ENCODE data around the gene LRP11.
"Not testable (repeated sequence)": the region's sequence is repeated elsewhere in the genome, so short reads cannot be mapped to it uniquely, and the experiment has no call there.

LRP11 gene

GRCh38 chr6:149863698-149864577 lies at the start of gene LRP11:
Gene LRP11 (minus strand): TSS chr6:149864359. CDS start chr6:149864020, 339 bp downstream.
- Histone ChIP-seq H3K9me3 (ENCODE audit: control insufficient read depth in 5 of 5, low read length in 5 of 5) (no peaks in the 10 kb centered on the region), H3K27ac (ENCODE audit: low read depth, low read length) (peak within 1 kb of the TSS; percentile 89), H3K27me3 (ENCODE audit: control insufficient read depth in 5 of 5, insufficient read depth in 4 of 5, low read length in 5 of 5) (no peaks in the 10 kb centered on the region), H3K4me3 (ENCODE audit: low read depth in 1 of 5, low read length in 5 of 5) (peak within 1 kb of the TSS; percentile 68 to 86 (median 76)), H3K9ac (ENCODE audit: low read length in 5 of 5) (peak within 1 kb of the TSS in 4 of 5 donors; percentile 62 to 75 (median 72)), H3K4me1 (ENCODE audit: control insufficient read depth in 5 of 5, insufficient read depth in 5 of 5, low read length in 5 of 5) (peaks cover 0 to 41% (median 31%) of the 10 kb centered on the region in 5 donors), H3K36me3 (ENCODE audit: control insufficient read depth in 5 of 5, insufficient read depth in 5 of 5, low read length in 5 of 5) (no peaks in the 10 kb centered on the region)

GRCh38 chr6:149913540-149914240 lies 49.5 kb upstream of the LRP11 start:
- H3K27ac ChIP-seq (ENCODE audit: low read depth, low read length), result no peak overlapping the region
- no peak overlapping the region for H3K9ac ChIP-seq (ENCODE audit: low read length in 5 of 5)
- no peaks in the 10 kb centered on the region for H3K36me3 ChIP-seq (ENCODE audit: control insufficient read depth in 5 of 5, insufficient read depth in 5 of 5, low read length in 5 of 5)

GRCh38 chr6:149913085-149913484 lies 48.9 kb upstream of the LRP11 start:
- H3K27ac ChIP-seq (ENCODE audit: low read depth, low read length), result no peak overlapping the region
- H3K4me1 ChIP-seq (ENCODE audit: control insufficient read depth in 5 of 5, insufficient read depth in 5 of 5, low read length in 5 of 5), result no peaks in the 10 kb centered on the region
- no peak overlapping the region for H3K4me3 ChIP-seq (ENCODE audit: low read depth in 1 of 5, low read length in 5 of 5)
- peaks cover 0 to 5% (median 0%) of the 10 kb centered on the region in 5 donors for H3K9me3 ChIP-seq (ENCODE audit: control insufficient read depth in 5 of 5, low read length in 5 of 5)
- no peaks in the 10 kb centered on the region for H3K36me3 ChIP-seq (ENCODE audit: control insufficient read depth in 5 of 5, insufficient read depth in 5 of 5, low read length in 5 of 5)
- H3K9ac ChIP-seq (ENCODE audit: low read length in 5 of 5), result no peak overlapping the region
- no peaks in the 10 kb centered on the region for H3K27me3 ChIP-seq (ENCODE audit: control insufficient read depth in 5 of 5, insufficient read depth in 4 of 5, low read length in 5 of 5)

More at GRCh38 chr6:149913540-149914240, 49.5 kb upstream of the LRP11 start:
- H3K9me3 ChIP-seq (ENCODE audit: control insufficient read depth in 5 of 5, low read length in 5 of 5), result peaks cover 0 to 1% (median 0%) of the 10 kb centered on the region in 5 donors
- no peaks in the 10 kb centered on the region for H3K4me1 ChIP-seq (ENCODE audit: control insufficient read depth in 5 of 5, insufficient read depth in 5 of 5, low read length in 5 of 5)
- no peak overlapping the region for H3K4me3 ChIP-seq (ENCODE audit: low read depth in 1 of 5, low read length in 5 of 5)
- H3K27me3 ChIP-seq (ENCODE audit: control insufficient read depth in 5 of 5, insufficient read depth in 4 of 5, low read length in 5 of 5), result no peaks in the 10 kb centered on the region

- not testable (repeated sequence) for H3K36me3 ChIP-seq (ENCODE audit: control insufficient read depth in 5 of 5, insufficient read depth in 5 of 5, low read length in 5 of 5); H3K9ac ChIP-seq (ENCODE audit: low read length in 5 of 5); H3K9me3 ChIP-seq (ENCODE audit: control insufficient read depth in 5 of 5, low read length in 5 of 5); H3K4me3 ChIP-seq (ENCODE audit: low read depth in 1 of 5, low read length in 5 of 5); H3K27me3 ChIP-seq (ENCODE audit: control insufficient read depth in 5 of 5, insufficient read depth in 4 of 5, low read length in 5 of 5); H3K27ac ChIP-seq (ENCODE audit: low read depth, low read length); H3K4me1 ChIP-seq (ENCODE audit: control insufficient read depth in 5 of 5, insufficient read depth in 5 of 5, low read length in 5 of 5)
Observed at GRCh38 chr6:149912680-149913079, 48.5 kb upstream of the LRP11 start.

- Histone ChIP-seq H3K9ac (ENCODE audit: low read length in 5 of 5) (no peak overlapping the region), H3K27ac (ENCODE audit: low read depth, low read length) (no peak overlapping the region), H3K4me1 (ENCODE audit: control insufficient read depth in 5 of 5, insufficient read depth in 5 of 5, low read length in 5 of 5) (peaks cover 6 to 14% (median 11%) of the 10 kb centered on the region in 5 donors), H3K4me3 (ENCODE audit: low read depth in 1 of 5, low read length in 5 of 5) (no peak overlapping the region), H3K27me3 (ENCODE audit: control insufficient read depth in 5 of 5, insufficient read depth in 4 of 5, low read length in 5 of 5) (no peaks in the 10 kb centered on the region), H3K9me3 (ENCODE audit: control insufficient read depth in 5 of 5, low read length in 5 of 5) (peaks cover 0 to 7% (median 0%) of the 10 kb centered on the region in 5 donors), H3K36me3 (ENCODE audit: control insufficient read depth in 5 of 5, insufficient read depth in 5 of 5, low read length in 5 of 5) (no peaks in the 10 kb centered on the region)
Observed at GRCh38 chr6:149910721-149911151, 46.6 kb upstream of the LRP11 start.

- no peaks in the 10 kb centered on the region for H3K27me3 ChIP-seq (ENCODE audit: control insufficient read depth in 5 of 5, insufficient read depth in 4 of 5, low read length in 5 of 5)
- peaks cover 6 to 19% (median 17%) of the 10 kb centered on the region in 5 donors for H3K4me1 ChIP-seq (ENCODE audit: control insufficient read depth in 5 of 5, insufficient read depth in 5 of 5, low read length in 5 of 5)
- H3K9ac ChIP-seq (ENCODE audit: low read length in 5 of 5), result no peak overlapping the region
- no peak overlapping the region for H3K27ac ChIP-seq (ENCODE audit: low read depth, low read length)
- H3K36me3 ChIP-seq (ENCODE audit: control insufficient read depth in 5 of 5, insufficient read depth in 5 of 5, low read length in 5 of 5), result no peaks in the 10 kb centered on the region
- peaks cover 0 to 7% (median 0%) of the 10 kb centered on the region in 5 donors for H3K9me3 ChIP-seq (ENCODE audit: control insufficient read depth in 5 of 5, low read length in 5 of 5)
- H3K4me3 ChIP-seq (ENCODE audit: low read depth in 1 of 5, low read length in 5 of 5), result no peak overlapping the region
Observed at GRCh38 chr6:149909701-149910470, 45.7 kb upstream of the LRP11 start.

- H3K4me1 ChIP-seq (ENCODE audit: control insufficient read depth in 5 of 5, insufficient read depth in 5 of 5, low read length in 5 of 5), result peaks cover 6 to 19% (median 17%) of the 10 kb centered on the region in 5 donors
- H3K4me3 ChIP-seq (ENCODE audit: low read depth in 1 of 5, low read length in 5 of 5); H3K9ac ChIP-seq (ENCODE audit: low read length in 5 of 5); H3K9me3 ChIP-seq (ENCODE audit: control insufficient read depth in 5 of 5, low read length in 5 of 5); H3K27ac ChIP-seq (ENCODE audit: low read depth, low read length); H3K27me3 ChIP-seq (ENCODE audit: control insufficient read depth in 5 of 5, insufficient read depth in 4 of 5, low read length in 5 of 5); H3K36me3 ChIP-seq (ENCODE audit: control insufficient read depth in 5 of 5, insufficient read depth in 5 of 5, low read length in 5 of 5): not testable (repeated sequence)
Observed at GRCh38 chr6:149908480-149908879, 44.3 kb upstream of the LRP11 start.

GRCh38 chr6:149907317-149907716 lies 43.2 kb upstream of the LRP11 start:
- H3K4me1 ChIP-seq (ENCODE audit: control insufficient read depth in 5 of 5, insufficient read depth in 5 of 5, low read length in 5 of 5), result peaks cover 6 to 19% (median 17%) of the 10 kb centered on the region in 5 donors
- H3K9ac ChIP-seq (ENCODE audit: low read length in 5 of 5), result no peak overlapping the region
- no peak overlapping the region for H3K4me3 ChIP-seq (ENCODE audit: low read depth in 1 of 5, low read length in 5 of 5)
- H3K9me3 ChIP-seq (ENCODE audit: control insufficient read depth in 5 of 5, low read length in 5 of 5), result peaks cover 0 to 7% (median 0%) of the 10 kb centered on the region in 5 donors
- H3K36me3 ChIP-seq (ENCODE audit: control insufficient read depth in 5 of 5, insufficient read depth in 5 of 5, low read length in 5 of 5), result no peaks in the 10 kb centered on the region
- H3K27ac ChIP-seq (ENCODE audit: low read depth, low read length), result no peak overlapping the region
- no peaks in the 10 kb centered on the region for H3K27me3 ChIP-seq (ENCODE audit: control insufficient read depth in 5 of 5, insufficient read depth in 4 of 5, low read length in 5 of 5)

- Histone ChIP-seq H3K4me3 (ENCODE audit: low read depth in 1 of 5, low read length in 5 of 5) (no peak overlapping the region), H3K36me3 (ENCODE audit: control insufficient read depth in 5 of 5, insufficient read depth in 5 of 5, low read length in 5 of 5) (no peaks in the 10 kb centered on the region), H3K4me1 (ENCODE audit: control insufficient read depth in 5 of 5, insufficient read depth in 5 of 5, low read length in 5 of 5) (peaks cover 6 to 19% (median 17%) of the 10 kb centered on the region in 5 donors), H3K27ac (ENCODE audit: low read depth, low read length) (no peak overlapping the region), H3K9ac (ENCODE audit: low read length in 5 of 5) (no peak overlapping the region), H3K27me3 (ENCODE audit: control insufficient read depth in 5 of 5, insufficient read depth in 4 of 5, low read length in 5 of 5) (no peaks in the 10 kb centered on the region), H3K9me3 (ENCODE audit: control insufficient read depth in 5 of 5, low read length in 5 of 5) (peaks cover 0 to 7% (median 0%) of the 10 kb centered on the region in 5 donors)
Observed at GRCh38 chr6:149906405-149906804, 42.2 kb upstream of the LRP11 start.
